Left ventricle myocardium superior (tissue), 1 donor: ENCODE data around the gene FYB1. TPM values are rescaled to one million over a fixed set of nuclear protein-coding genes. Genes with fewer than 3 reads are reported as not detected.

Source experiments
- ATAC-seq: fragments of 200-7000 bp; cut with Tn5 transposase; one replicate; pipeline ENCODE4 v1.9.1; 2020; ENCODE audit warnings: mild to moderate bottlenecking, moderate library complexity
- DNase-seq: peaks from one replicate; pipeline ENCODE4 v3.0.0-alpha.2; 2020
- intact Hi-C: fragments of 100-400 bp; cut with micrococcal nuclease; formaldehyde crosslinking; loops from one replicate; pipeline ENCODE4 v1.11.0; 2022
- total RNA-seq: library from RNA; stranded (reverse); fragmentation: NEBNext Ultra II Directional; extraction: Animal tissue kit (Norgen Biotek cat#: 25700); gene quantifications from one replicate; pipeline ENCODE4 v1.2.1, GENCODE V29; 2021
- donor health status: DM: no; HTN: yes; CAD: no; lungs with severe emphysema.

The FYB1 gene
- total RNA-seq, 1 donor from 2014 or later: 5.8 TPM

- no peak for DNase-seq
- no peak for ATAC-seq
- intact Hi-C loops: no loop called here
Measured at GRCh38 chr5:39173069-39173468, 46.3 kb downstream of the FYB1 start.

- intact Hi-C loops: no loop called here
- DNase-seq: no peak
- ATAC-seq: no peak
Measured at GRCh38 chr5:39172593-39172992, 46.8 kb downstream of the FYB1 start.

DNA sequence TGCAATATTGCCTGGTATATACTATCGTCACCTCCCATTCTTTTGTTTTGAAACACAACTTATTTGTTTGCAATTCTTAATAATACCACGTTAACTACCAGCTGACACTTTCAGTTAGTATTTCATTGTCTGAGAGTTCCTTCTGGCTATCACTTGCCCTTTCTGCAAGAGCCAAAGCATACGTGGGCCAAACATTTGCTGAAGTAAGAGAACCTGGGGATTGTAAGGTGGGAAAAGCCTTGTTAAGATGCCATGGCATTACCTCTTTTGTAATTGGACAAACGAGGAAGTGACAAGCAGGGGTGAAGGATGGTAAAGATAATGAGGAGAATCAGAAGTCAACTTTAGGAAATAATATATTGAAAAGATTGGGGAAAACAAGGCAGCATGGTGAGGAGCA lies 47.7 kb downstream of the FYB1 start:
- ATAC-seq (no peak), DNase-seq (no peak)
- intact Hi-C loops: no loop called here

- no peak for ATAC-seq
- intact Hi-C loops: no loop called here
Measured at GRCh38 chr5:39169081-39169480, 50.3 kb downstream of the FYB1 start.

GRCh38 chr5:39167972-39168342 lies 51.4 kb downstream of the FYB1 start:
- no peak for ATAC-seq
- DNase-seq: no peak
- intact Hi-C loops: no loop called here

More at GRCh38 chr5:39169081-39169480, 50.3 kb downstream of the FYB1 start:
- no peak for DNase-seq

- intact Hi-C loops: no loop called here
- ATAC-seq (no peak), DNase-seq (no peak)
Measured at GRCh38 chr5:39167141-39167971, 52.0 kb downstream of the FYB1 start.

- intact Hi-C loops: no loop called here
- no peak for ATAC-seq
- no peak for DNase-seq
Measured at GRCh38 chr5:39164529-39165402, 54.6 kb downstream of the FYB1 start.

GRCh38 chr5:39164016-39164415 lies 55.3 kb downstream of the FYB1 start:
- intact Hi-C loops: no loop called here
- no peak for ATAC-seq
- DNase-seq: no peak

- no peak for DNase-seq
- ATAC-seq: peak; percentile 55
- intact Hi-C loops: no loop called here
Measured at GRCh38 chr5:39161578-39161977, 57.8 kb downstream of the FYB1 start.

GRCh38 chr5:39160576-39161213 lies 58.7 kb downstream of the FYB1 start:
- ATAC-seq (no peak), DNase-seq (no peak)
- intact Hi-C loops: no loop called here

- intact Hi-C loops: no loop called here
- ATAC-seq (no peak), DNase-seq (no peak)
Measured at GRCh38 chr5:39159811-39160490, 59.4 kb downstream of the FYB1 start.

- ATAC-seq (no peak), DNase-seq (no peak)
- intact Hi-C loops: no loop called here
Measured at GRCh38 chr5:39158786-39159185, 60.6 kb downstream of the FYB1 start.

- intact Hi-C loops: no loop called here
- DNase-seq: peak; percentile 46
- peak; percentile 30 for ATAC-seq
Measured at GRCh38 chr5:39158127-39158593, 61.2 kb downstream of the FYB1 start.

- ATAC-seq: no peak
- no peak for DNase-seq
- intact Hi-C loops: no loop called here
Measured at GRCh38 chr5:39157701-39158100, 61.7 kb downstream of the FYB1 start.

- intact Hi-C loops: no loop called here
Measured at GRCh38 chr5:39156082-39156481, 63.3 kb downstream of the FYB1 start.

DNA sequence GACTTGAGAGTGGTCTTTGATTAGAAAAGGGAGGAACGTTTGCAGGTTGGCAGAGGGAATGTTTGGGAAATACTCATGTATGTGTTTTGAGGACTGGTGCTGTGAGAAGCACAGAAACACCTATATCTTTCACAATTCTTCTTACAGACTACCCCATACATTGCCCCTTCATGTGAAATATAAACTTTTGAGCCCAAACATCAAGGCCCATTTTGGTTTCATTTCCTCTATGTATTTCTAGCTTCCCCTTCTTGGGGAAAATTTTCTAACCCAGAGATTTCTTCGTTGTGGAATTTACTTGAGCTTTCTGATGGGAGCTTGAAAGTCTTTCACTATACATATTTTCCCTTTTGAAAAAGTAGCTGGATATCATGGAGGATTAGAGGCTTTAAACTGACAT lies 67.6 kb downstream of the FYB1 start:
- ATAC-seq (no peak), DNase-seq (no peak)
- intact Hi-C loops: no loop called here

More at GRCh38 chr5:39156082-39156481, 63.3 kb downstream of the FYB1 start:
- ATAC-seq: no peak
- no peak for DNase-seq

GRCh38 chr5:39149966-39150365 lies 69.4 kb downstream of the FYB1 start:
- intact Hi-C loops: no loop called here
- ATAC-seq (no peak), DNase-seq (no peak)

- no peak for ATAC-seq
- intact Hi-C loops: no loop called here
- no peak for DNase-seq
Measured at GRCh38 chr5:39148983-39149534, 70.3 kb downstream of the FYB1 start.
